NCI-H748 (cell line): ENCODE data around the gene TRIM17.

Source experiments
- DNase-seq: peaks from one replicate; lab custom pipeline; 2025; ENCODE audit not compliant: unreplicated experiment; lab: John Stamatoyannopoulos, UW

The TRIM17 gene

DNA sequence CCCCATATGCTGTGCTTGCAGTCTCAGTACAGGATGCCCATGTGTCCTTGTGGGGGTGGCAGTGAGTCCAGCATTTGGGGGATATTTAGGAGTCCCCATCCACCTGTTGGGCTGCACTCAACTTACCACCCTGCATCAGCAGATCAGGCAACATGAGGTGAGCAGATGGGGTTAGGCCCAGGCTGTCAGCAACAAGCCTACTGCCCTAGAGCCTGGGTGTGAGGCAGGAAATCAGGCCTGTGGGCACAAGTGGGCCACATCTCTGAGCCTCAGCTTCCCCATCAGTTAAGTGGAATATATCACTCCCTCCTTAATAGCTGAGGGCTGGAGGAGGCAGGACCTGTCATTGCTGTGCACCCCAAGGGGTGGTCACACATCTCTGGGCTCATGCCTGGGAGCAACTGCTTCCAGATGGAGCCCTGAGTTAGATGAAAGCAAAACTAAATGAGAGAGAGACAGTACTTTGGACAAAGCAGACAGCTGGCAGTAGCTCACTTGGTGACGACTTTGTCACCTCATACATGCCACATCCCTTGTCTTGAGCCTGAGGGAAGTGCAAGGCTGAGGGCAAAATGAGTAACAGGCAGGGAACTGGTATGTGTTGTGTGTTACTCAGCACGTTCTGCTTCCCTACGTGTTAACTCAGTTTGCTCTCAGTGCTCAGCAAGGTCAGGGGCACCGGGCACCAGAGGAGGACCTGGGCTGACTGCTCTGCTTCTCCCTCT lies 58.5 kb downstream of the TRIM17 start:
- DNase-seq = no peak
